ENCODE data around the gene ABCA4. TPM values are rescaled to one million over a fixed set of nuclear protein-coding genes. Genes with fewer than 3 reads are reported as not detected.

Gene ABCA4
- total RNA-seq, 6 experiments from 2014 or later, result 0.49 to 0.99 (median 0.75) TPM

- intact Hi-C loops (cut with DNase I), result no loop called here
- Histone ChIP-seq H3K27ac (no peak overlapping the region), H3K4me3 (no peak overlapping the region), H3K36me3 (no peaks in the 10 kb centered on the region), H3K4me1 (peaks cover 0 to 14% (median 6%) of the 10 kb centered on the region in 4 donors), H3K9me3 (no peaks in the 10 kb centered on the region), H3K27me3 (no peaks in the 10 kb centered on the region)
- ATAC-seq, result no peak
- TF ChIP-seq POLR2A (IDR thresholded peaks at IDR 0.05), result no peak
- no peak for TF ChIP-seq CTCF (IDR thresholded peaks at IDR 0.05)
- 48% methylated on average over 2 of the region's 4 CpGs for WGBS (ENCODE audit: insufficient coverage, low coverage, low lambda C conversion rate, missing lambda C conversion rate)
- DNase-seq, result no peak
Observed at GRCh38 chr1:94109478-94109877, 11.5 kb downstream of the ABCA4 start.

GRCh38 chr1:94107141-94107540, 13.8 kb downstream of the ABCA4 start:
- no peaks in the 10 kb centered on the region for H3K27me3 ChIP-seq
- H3K4me1 ChIP-seq, result peaks cover 0 to 14% (median 6%) of the 10 kb centered on the region in 4 donors
- no peak for DNase-seq
- intact Hi-C loops (cut with DNase I), result no loop called here
- no peaks in the 10 kb centered on the region for H3K36me3 ChIP-seq
- H3K9me3 ChIP-seq, result no peaks in the 10 kb centered on the region
- no peak overlapping the region for H3K27ac ChIP-seq
- WGBS (ENCODE audit: insufficient coverage, low coverage, low lambda C conversion rate, missing lambda C conversion rate), result 83% methylated on average over 5 of the region's 6 CpGs
- no peak for TF ChIP-seq CTCF (IDR thresholded peaks at IDR 0.05)
- TF ChIP-seq POLR2A (IDR thresholded peaks at IDR 0.05), result no peak
- no peak overlapping the region for H3K4me3 ChIP-seq
- no peak for ATAC-seq

DNA sequence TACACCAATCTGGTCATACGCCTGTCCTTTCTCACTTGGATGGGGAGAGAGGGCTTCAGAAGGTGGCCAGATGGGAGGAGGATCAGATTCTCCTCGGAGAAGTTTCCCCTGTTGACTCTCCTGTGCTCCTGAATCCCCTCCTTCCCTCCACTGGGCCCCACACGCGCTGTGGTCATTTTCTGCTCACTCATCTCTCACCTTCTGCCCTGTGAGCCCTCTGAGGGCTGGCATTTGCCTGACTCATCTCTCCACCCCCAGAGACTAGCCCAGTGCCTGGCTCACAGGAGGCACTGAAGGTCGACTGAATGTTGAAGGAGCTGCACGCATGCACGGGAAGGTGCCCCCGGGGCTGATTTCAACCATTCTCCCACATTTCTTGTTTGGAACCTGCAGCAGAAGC, 14.2 kb downstream of the ABCA4 start:
- TF ChIP-seq POLR2A (IDR thresholded peaks at IDR 0.05), result no peak
- TF ChIP-seq CTCF (IDR thresholded peaks at IDR 0.05), result no peak
- ATAC-seq (no peak), DNase-seq (no peak)
- Histone ChIP-seq H3K27me3 (no peaks in the 10 kb centered on the region), H3K4me3 (no peak overlapping the region), H3K36me3 (no peaks in the 10 kb centered on the region), H3K9me3 (no peaks in the 10 kb centered on the region), H3K27ac (no peak overlapping the region), H3K4me1 (peaks cover 0 to 14% (median 6%) of the 10 kb centered on the region in 4 donors)
- 86% methylated on average over 6 of the region's 8 CpGs for whole genome bisulfite sequencing (ENCODE audit: insufficient coverage, low coverage, low lambda C conversion rate, missing lambda C conversion rate)
- intact Hi-C loops (cut with DNase I), result no loop called here

DNA sequence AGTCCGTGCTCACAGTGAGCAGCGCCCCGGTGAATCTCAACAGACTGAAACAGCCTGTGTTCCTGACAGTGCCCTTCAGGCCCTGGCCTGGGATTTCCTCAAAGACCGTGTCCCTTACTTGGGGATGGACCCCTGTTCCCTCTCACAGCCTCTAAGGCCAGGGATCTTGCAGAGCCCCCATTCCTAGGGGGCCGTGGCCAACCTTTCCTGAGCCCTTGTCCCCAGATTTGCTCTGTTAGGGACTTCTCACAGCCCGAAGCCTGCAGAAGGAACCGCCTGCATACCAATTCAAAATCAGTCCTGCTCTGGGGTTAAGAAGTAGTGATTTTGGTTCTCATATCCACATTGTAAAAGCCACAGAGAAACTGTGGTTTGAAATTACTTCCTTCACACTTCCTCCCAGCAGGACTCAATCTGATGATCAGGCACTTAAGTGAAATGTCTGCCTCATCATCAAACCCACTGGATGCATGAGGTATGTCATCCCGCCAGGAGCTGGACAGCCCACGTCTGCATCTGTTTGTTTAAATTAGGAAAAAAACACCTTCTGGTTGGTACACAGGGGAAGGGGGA, 14.9 kb downstream of the ABCA4 start:
- Histone ChIP-seq H3K9me3 (no peaks in the 10 kb centered on the region), H3K4me3 (no peak overlapping the region), H3K4me1 (peaks cover 0 to 14% (median 6%) of the 10 kb centered on the region in 4 donors), H3K27ac (no peak overlapping the region), H3K27me3 (no peaks in the 10 kb centered on the region), H3K36me3 (no peaks in the 10 kb centered on the region)
- DNase-seq (no peak), ATAC-seq (peak; percentile 6 to 40 (median 20))
- TF ChIP-seq POLR2A (IDR thresholded peaks at IDR 0.05) (no peak), CTCF (IDR thresholded peaks at IDR 0.05) (no peak)
- WGBS (ENCODE audit: insufficient coverage, low coverage, low lambda C conversion rate, missing lambda C conversion rate), result 61% methylated on average over 4 of the region's 9 CpGs
- intact Hi-C loops (cut with DNase I), result no loop called here

- TF ChIP-seq CTCF (IDR thresholded peaks at IDR 0.05), result no peak
- WGBS (ENCODE audit: insufficient coverage, low coverage, low lambda C conversion rate, missing lambda C conversion rate), result 36% methylated on average over 2 of the region's 7 CpGs
- Histone ChIP-seq H3K36me3 (no peaks in the 10 kb centered on the region), H3K27me3 (no peaks in the 10 kb centered on the region), H3K4me3 (no peak overlapping the region), H3K9me3 (no peaks in the 10 kb centered on the region), H3K4me1 (peaks cover 0 to 14% (median 6%) of the 10 kb centered on the region in 4 donors), H3K27ac (no peak overlapping the region)
- intact Hi-C loops (cut with DNase I), result no loop called here
- peak in 1 of 4 donors; percentile 12 for ATAC-seq
- no peak for DNase-seq
Observed at GRCh38 chr1:94105581-94105952, 15.4 kb downstream of the ABCA4 start.

Data from right lobe of liver (tissue), 6 donors.